OCI-LY7 (cell line): ENCODE measurements around the gene DOCK1. TPM values are rescaled to one million over a fixed set of nuclear protein-coding genes. Genes with fewer than 3 reads are reported as not detected.

Experiments
- BruUV-seq: library from RNA; stranded (reverse); fragments of 400-500 nt; replicated peaks from 2 replicates; lab custom pipeline; 2021; lab: Mats Ljungman, UMichigan
- CTCF ChIA-PET: fragments of 300-600 bp; sonication (Branson Sonifier 250); formaldehyde crosslinking; loops from one replicate; lab custom pipeline; 2022; ENCODE audit warnings: antibody characterized with exemption; ENCODE audit not compliant: unreplicated experiment; lab: Charles Lee
- POLR2A ChIA-PET: fragments of 300-600 bp; sonication (Branson Sonifier 250); formaldehyde crosslinking; loops from one replicate; lab custom pipeline; 2022; ENCODE audit warnings: antibody characterized with exemption; lab: Charles Lee
- DNase-seq: peaks from one replicate; pipeline ENCODE4 v3.0.0-alpha.2; 2015; ENCODE audit warnings: low spot score
- H2AFZ ChIP-seq: fragments of 200-600 bp; sonication (generic), shearing (Covaris generic); 2 replicates; pipeline ENCODE4 v1.6.1; 2014; ENCODE audit warnings: mild to moderate bottlenecking, antibody characterized with exemption, low read length, moderate library complexity
- H3K27ac ChIP-seq: fragments of 200-600 bp; sonication (generic); 2 replicates; pipeline ENCODE4 v1.5.1; 2014; ENCODE audit warnings: mixed run types, low read depth, mild to moderate bottlenecking, moderate library complexity, low read length, inconsistent platforms; ENCODE audit not compliant: poor library complexity, severe bottlenecking
- H3K36me3 ChIP-seq: fragments of 200-600 bp; sonication (generic); 2 replicates; pipeline ENCODE4 v1.6.1; 2014; ENCODE audit warnings: mild to moderate bottlenecking, antibody characterized with exemption, low read length, moderate library complexity, mixed read lengths; ENCODE audit not compliant: insufficient read depth
- H3K4me1 ChIP-seq: fragments of 200-600 bp; sonication (generic); 2 replicates; pipeline ENCODE4 v1.5.1; 2014; ENCODE audit warnings: mild to moderate bottlenecking, low read length; ENCODE audit not compliant: insufficient read depth, poor library complexity, severe bottlenecking
- H3K4me2 ChIP-seq: fragments of 200-600 bp; sonication (generic); 2 replicates; pipeline ENCODE4 v1.6.1; 2014; ENCODE audit warnings: mild to moderate bottlenecking, low read length
- H3K4me3 ChIP-seq: fragments of 200-600 bp; sonication (generic); 2 replicates; pipeline ENCODE4 v1.5.1; 2014; ENCODE audit warnings: mild to moderate bottlenecking, low read depth, low read length; ENCODE audit not compliant: poor library complexity, severe bottlenecking
- H3K79me2 ChIP-seq: fragments of 200-600 bp; sonication (generic); 2 replicates; pipeline ENCODE4 v1.6.1; 2016; ENCODE audit warnings: low read depth, mild to moderate bottlenecking, low read length, moderate library complexity, mixed read lengths; ENCODE audit not compliant: insufficient read depth
- H3K9me2 ChIP-seq: fragments of 200-600 bp; sonication (generic); 2 replicates; pipeline ENCODE4 v1.6.1; 2016; ENCODE audit warnings: mild to moderate bottlenecking, low read length, mixed read lengths; ENCODE audit not compliant: insufficient read depth
- H3K9me3 ChIP-seq: fragments of 200-600 bp; sonication (generic); 2 replicates; pipeline ENCODE4 v1.6.1; 2014; ENCODE audit warnings: mild to moderate bottlenecking, mixed run types, low read length, mixed read lengths
- H4K20me1 ChIP-seq: fragments of 200-600 bp; sonication (generic); 2 replicates; pipeline ENCODE4 v1.6.1; 2014; ENCODE audit warnings: mild to moderate bottlenecking, antibody characterized with exemption, low read length, moderate library complexity, mixed read lengths; ENCODE audit not compliant: insufficient read depth
- CTCF ChIP-seq: fragments of 200-600 bp; sonication (generic); conservative IDR thresholded peaks from 2 replicates; pipeline ENCODE4 v1.5.1; 2014; ENCODE audit warnings: mild to moderate bottlenecking, antibody characterized with exemption, low read length, moderate library complexity, mixed read lengths
- EZH2phosphoT487 ChIP-seq: fragments of 200-600 bp; sonication (generic); IDR thresholded peaks from 2 replicates; pipeline ENCODE4 v1.6.1; 2018; ENCODE audit warnings: low read depth, borderline replicate concordance, mild to moderate bottlenecking, mixed run types, antibody characterized with exemption, low read length, moderate library complexity, mixed read lengths
- intact Hi-C: fragments of 100-400 bp; cut with micrococcal nuclease; formaldehyde crosslinking; loops from one replicate; pipeline ENCODE4 v1.10.0; 2022; ENCODE audit not compliant: unreplicated experiment
- total RNA-seq, 2 experiments: library from RNA; depleted of rRNA in 1 of 2; stranded (reverse); fragments of >200 nt in 1 of 2; shearing (Covaris generic) in 1 of 2; gene quantifications; 2 replicates each; pipeline ENCODE4 v1.2.3, GENCODE V29; 2014 to 2022

The DOCK1 gene
- total RNA-seq, 2 experiments from 2014 or later: not detected

GRCh38 chr10:127458829-127459228 is 553.6 kb downstream of the DOCK1 start:
- H3K36me3 ChIP-seq: no peaks in the 10 kb centered on the region
- no peaks in the 10 kb centered on the region for H3K9me3 ChIP-seq
- intact Hi-C loops: no loop called here
- H4K20me1 ChIP-seq: no peaks in the 10 kb centered on the region
- no peak overlapping the region for H3K4me2 ChIP-seq
- no peaks in the 10 kb centered on the region for H3K9me2 ChIP-seq
- POLR2A ChIA-PET: no interaction called here
- TF ChIP-seq EZH2phosphoT487 (no peak), CTCF (no peak)
- H3K79me2 ChIP-seq: no peaks in the 10 kb centered on the region
- H3K27ac ChIP-seq: no peak overlapping the region
- DNase-seq: no peak
- no peak overlapping the region for H2AFZ ChIP-seq
- BruUV-seq: no TSS peak
- H3K4me1 ChIP-seq: no peaks in the 10 kb centered on the region
- no peak overlapping the region for H3K4me3 ChIP-seq
- CTCF ChIA-PET: no interaction called here

GRCh38 chr10:127459918-127460317 is 554.7 kb downstream of the DOCK1 start:
- Histone ChIP-seq H3K9me2 (no peaks in the 10 kb centered on the region), H3K9me3 (no peaks in the 10 kb centered on the region), H3K4me3 (no peak overlapping the region), H3K79me2 (no peaks in the 10 kb centered on the region), H3K4me1 (no peaks in the 10 kb centered on the region), H3K4me2 (no peak overlapping the region), H3K36me3 (no peaks in the 10 kb centered on the region), H4K20me1 (no peaks in the 10 kb centered on the region), H3K27ac (no peak overlapping the region), H2AFZ (no peak overlapping the region)
- intact Hi-C loops: no loop called here
- ChIA-PET POLR2A (interaction anchor here (1.0 kb wide), 1 partner anchor 8 kb away, joined by 3 read pairs; no protein-coding TSS in a partner anchor), CTCF (no interaction called here)
- DNase-seq: no peak
- TF ChIP-seq EZH2phosphoT487: no peak
- TF ChIP-seq CTCF: no peak
- no TSS peak for BruUV-seq

GRCh38 chr10:127462643-127463295 is 557.5 kb downstream of the DOCK1 start:
- Histone ChIP-seq H4K20me1 (no peaks in the 10 kb centered on the region), H2AFZ (no peak overlapping the region), H3K4me3 (no peak overlapping the region), H3K4me1 (no peaks in the 10 kb centered on the region), H3K79me2 (no peaks in the 10 kb centered on the region), H3K9me2 (no peaks in the 10 kb centered on the region), H3K27ac (no peak overlapping the region), H3K36me3 (no peaks in the 10 kb centered on the region), H3K4me2 (no peak overlapping the region), H3K9me3 (no peaks in the 10 kb centered on the region)
- no TSS peak for BruUV-seq
- intact Hi-C loops: no loop called here
- POLR2A ChIA-PET: no interaction called here
- no peak for DNase-seq
- CTCF ChIA-PET: no interaction called here
- TF ChIP-seq EZH2phosphoT487 (no peak), CTCF (no peak)
